VCaP (cell line): ENCODE measurements around the gene ACP5.
A peak's percentile ranks its signal among the peaks of the same experiment; 100 is the strongest.

Experiments
- H3K27ac ChIP-seq: fragments of 450-650 bp; 2 replicates; pipeline ENCODE4 v1.5.1; 2017
- CTCF ChIP-seq: fragments of 450-650 bp; conservative IDR thresholded peaks from 2 replicates; pipeline ENCODE4 v1.5.1; 2017; ENCODE audit warnings: mild to moderate bottlenecking, moderate library complexity

ACP5 gene

GRCh38 chr19:11577451-11578257, at the start of gene ACP5:
ACP5 (minus strand) TSS chr19:11577645; CDS start chr19:11577317, 328 bp downstream.
- no peak within 1 kb of the TSS for H3K27ac ChIP-seq
- no peak for TF ChIP-seq CTCF

GRCh38 chr19:11626252-11626651, 48.8 kb upstream of the ACP5 start:
- no peak for TF ChIP-seq CTCF
- H3K27ac ChIP-seq = no peak overlapping the region

GRCh38 chr19:11624069-11624463, 46.6 kb upstream of the ACP5 start:
- H3K27ac ChIP-seq = peak overlapping the region; percentile 13; the same call in 1 of the 2 replicates
- no peak for TF ChIP-seq CTCF

- H3K27ac ChIP-seq = peak overlapping the region; percentile 49
These were observed 45.0 kb upstream of the ACP5 start for GRCh38 chr19:11622401-11622800.

GRCh38 chr19:11620553-11620952, 43.1 kb upstream of the ACP5 start:
- no peak overlapping the region for H3K27ac ChIP-seq
- no peak for TF ChIP-seq CTCF

- no peak overlapping the region for H3K27ac ChIP-seq
- no peak for TF ChIP-seq CTCF
These were observed 40.0 kb upstream of the ACP5 start for GRCh38 chr19:11617180-11618062.

- H3K27ac ChIP-seq = no peak overlapping the region
- 0 out of 2 replicates have a peak, but pooled peaks have one; percentile 8 for TF ChIP-seq CTCF
These were observed 35.5 kb upstream of the ACP5 start for GRCh38 chr19:11612816-11613511.
